Activated CD8-positive, alpha-beta T cell treated with anti-CD3 and anti-CD28 coated beads for 36 hours (primary cell): ENCODE measurements around the gene VWA1. TPM values are rescaled to one million over a fixed set of nuclear protein-coding genes. Genes with fewer than 3 reads are reported as not detected.
"Not testable (repeated sequence)": the region's sequence is repeated elsewhere in the genome, so short reads cannot be mapped to it uniquely, and the experiment has no call there.

Experiments
- ATAC-seq: fragments of 200-7000 bp; cut with Tn5 transposase; one replicate; pipeline ENCODE4 v1.10.0; 2021; ENCODE audit warnings: mild to moderate bottlenecking, moderate library complexity
- CTCF ChIA-PET: fragments of 350-600 bp; sonication (Branson Sonifier 250); formaldehyde crosslinking; loops from one replicate; lab custom pipeline; 2021; ENCODE audit warnings: antibody characterized with exemption; lab: Charles Lee
- POLR2A ChIA-PET: fragments of 350-600 bp; sonication (Branson Sonifier 250); formaldehyde crosslinking; loops from one replicate; lab custom pipeline; 2021; ENCODE audit warnings: antibody characterized with exemption; lab: Charles Lee
- DNase-seq: peaks from one replicate; pipeline ENCODE4 v3.0.0-alpha.2; 2020
- H3K27ac Mint-ChIP-seq: one replicate; pipeline ENCODE4 v1.8.0; 2021; ENCODE audit warnings: mild to moderate bottlenecking, mixed read lengths
- H3K27me3 Mint-ChIP-seq: one replicate; pipeline ENCODE4 v1.8.0; 2021; ENCODE audit warnings: mixed read lengths
- H3K36me3 Mint-ChIP-seq: one replicate; pipeline ENCODE4 v1.8.0; 2021; ENCODE audit warnings: low read depth, mixed read lengths
- H3K4me1 Mint-ChIP-seq: one replicate; pipeline ENCODE4 v1.8.0; 2021; ENCODE audit warnings: low read depth, mixed read lengths
- H3K4me3 Mint-ChIP-seq: one replicate; pipeline ENCODE4 v1.8.0; 2021; ENCODE audit warnings: mild to moderate bottlenecking, moderate library complexity, mixed read lengths
- H3K9me3 Mint-ChIP-seq: one replicate; pipeline ENCODE4 v1.8.0; 2021; ENCODE audit warnings: mixed read lengths
- intact Hi-C: fragments of 100-400 bp; cut with micrococcal nuclease; formaldehyde crosslinking; loops from one replicate; pipeline ENCODE4 v1.10.0; 2022
- total RNA-seq, 2 experiments: library from RNA; stranded (reverse); gene quantifications; one replicate each; pipeline ENCODE4 v1.2.3, GENCODE V29; 2021
- TF ChIP-seq, protein P1 (sequence below): fragments of 200-600 bp; IDR thresholded peaks from one replicate; pipeline ENCODE4 v1.8.0; 2022; ENCODE audit warnings: antibody characterized with exemption, mild to moderate bottlenecking

The VWA1 gene
- total RNA-seq, 2 experiments from 2014 or later = 0.72 to 0.97 TPM

DNA sequence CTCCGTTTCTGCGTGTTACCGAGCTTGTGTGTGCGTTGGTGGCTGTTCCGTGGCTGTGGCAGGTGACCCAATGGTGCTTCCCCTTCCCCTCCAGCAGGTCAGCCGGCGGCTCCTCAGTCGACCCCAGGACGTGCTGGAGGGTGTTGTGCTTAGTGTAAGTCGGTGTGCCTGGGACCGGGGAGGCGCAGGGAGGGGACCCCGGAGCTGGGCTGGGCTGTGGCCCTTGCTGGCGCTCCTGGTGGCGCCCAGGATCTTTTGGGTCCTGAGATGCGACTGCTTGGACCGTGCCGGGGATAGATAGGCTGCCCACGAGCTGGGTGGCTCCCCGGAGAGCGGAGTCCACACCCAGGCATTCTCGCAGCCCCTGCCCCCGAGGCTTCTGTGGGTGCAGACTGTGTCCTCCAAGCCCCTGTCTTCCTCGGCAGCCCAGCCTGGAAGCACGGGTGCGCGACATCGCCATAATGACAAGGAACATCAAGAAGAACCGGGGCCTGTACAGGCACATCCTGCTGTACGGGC lies 19.9 kb downstream of the VWA1 start:
- Mint-ChIP-seq H3K9me3 (no peaks in the 10 kb centered on the region), H3K4me3 (no peak overlapping the region), H3K27me3 (no peaks in the 10 kb centered on the region), H3K36me3 (no peaks in the 10 kb centered on the region), H3K27ac (no peak overlapping the region), H3K4me1 (no peaks in the 10 kb centered on the region)
- ATAC-seq (no peak), DNase-seq (no peak)
- intact Hi-C loops = no loop called here
- TF ChIP-seq, protein P1, sequence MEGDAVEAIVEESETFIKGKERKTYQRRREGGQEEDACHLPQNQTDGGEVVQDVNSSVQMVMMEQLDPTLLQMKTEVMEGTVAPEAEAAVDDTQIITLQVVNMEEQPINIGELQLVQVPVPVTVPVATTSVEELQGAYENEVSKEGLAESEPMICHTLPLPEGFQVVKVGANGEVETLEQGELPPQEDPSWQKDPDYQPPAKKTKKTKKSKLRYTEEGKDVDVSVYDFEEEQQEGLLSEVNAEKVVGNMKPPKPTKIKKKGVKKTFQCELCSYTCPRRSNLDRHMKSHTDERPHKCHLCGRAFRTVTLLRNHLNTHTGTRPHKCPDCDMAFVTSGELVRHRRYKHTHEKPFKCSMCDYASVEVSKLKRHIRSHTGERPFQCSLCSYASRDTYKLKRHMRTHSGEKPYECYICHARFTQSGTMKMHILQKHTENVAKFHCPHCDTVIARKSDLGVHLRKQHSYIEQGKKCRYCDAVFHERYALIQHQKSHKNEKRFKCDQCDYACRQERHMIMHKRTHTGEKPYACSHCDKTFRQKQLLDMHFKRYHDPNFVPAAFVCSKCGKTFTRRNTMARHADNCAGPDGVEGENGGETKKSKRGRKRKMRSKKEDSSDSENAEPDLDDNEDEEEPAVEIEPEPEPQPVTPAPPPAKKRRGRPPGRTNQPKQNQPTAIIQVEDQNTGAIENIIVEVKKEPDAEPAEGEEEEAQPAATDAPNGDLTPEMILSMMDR = no peak
- ChIA-PET CTCF (no interaction called here), POLR2A (no interaction called here)

DNA sequence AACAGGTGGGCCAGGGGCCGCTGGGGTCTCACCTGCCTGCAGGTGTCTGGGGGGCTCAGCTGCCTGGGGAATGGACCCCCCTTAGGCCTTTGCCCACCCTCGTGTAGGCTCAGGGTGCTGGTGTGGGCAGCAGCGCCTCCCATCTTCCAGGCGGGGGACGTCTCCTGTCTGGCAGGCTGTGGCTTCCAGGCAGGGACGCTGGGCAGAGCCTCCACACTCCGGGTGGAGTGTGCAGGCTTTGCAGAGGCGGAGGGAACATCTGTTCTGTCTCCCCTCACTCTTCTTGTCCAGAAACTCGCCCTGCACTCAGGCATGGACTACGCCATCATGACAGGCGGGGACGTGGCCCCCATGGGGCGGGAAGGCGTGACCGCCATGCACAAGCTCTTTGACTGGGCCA lies 20.4 kb downstream of the VWA1 start:
- H3K9me3 Mint-ChIP-seq, POLR2A ChIA-PET, H3K27me3 Mint-ChIP-seq, ATAC-seq, intact Hi-C loops, H3K4me1 Mint-ChIP-seq, DNase-seq, H3K27ac Mint-ChIP-seq, H3K4me3 Mint-ChIP-seq, H3K36me3 Mint-ChIP-seq, CTCF ChIA-PET: not testable (repeated sequence)

DNA sequence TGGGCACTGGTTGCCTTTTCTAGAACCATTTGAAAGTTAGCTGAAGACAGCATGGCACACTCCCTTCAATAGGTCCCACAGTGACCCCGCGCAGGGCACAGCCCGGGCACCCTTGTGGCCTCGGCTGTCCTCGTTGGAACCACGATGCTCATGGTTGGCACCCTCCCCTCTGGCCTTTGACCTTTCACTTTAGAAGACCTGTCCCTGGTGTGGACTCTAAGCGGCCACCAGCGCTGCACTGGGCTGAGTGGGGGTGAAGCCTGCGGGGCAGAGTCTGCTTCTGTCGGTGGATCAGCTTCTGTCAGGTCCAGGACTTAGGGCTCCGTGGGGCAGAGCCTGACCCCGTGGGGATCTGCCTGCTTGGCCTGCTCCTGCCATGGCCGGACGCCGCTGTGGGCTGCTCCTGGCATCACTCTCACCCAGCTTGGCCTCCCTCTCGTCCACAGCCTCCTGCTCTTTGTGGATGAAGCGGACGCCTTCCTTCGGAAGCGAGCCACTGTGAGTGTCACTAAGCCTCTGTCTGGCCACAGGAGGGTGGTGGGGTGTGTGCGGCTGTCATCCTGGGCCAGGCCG lies 21.3 kb downstream of the VWA1 start:
- H3K4me1 Mint-ChIP-seq, H3K9me3 Mint-ChIP-seq, POLR2A ChIA-PET, DNase-seq, H3K4me3 Mint-ChIP-seq, CTCF ChIA-PET, ATAC-seq, H3K36me3 Mint-ChIP-seq, H3K27ac Mint-ChIP-seq, H3K27me3 Mint-ChIP-seq, intact Hi-C loops: not testable (repeated sequence)

DNA sequence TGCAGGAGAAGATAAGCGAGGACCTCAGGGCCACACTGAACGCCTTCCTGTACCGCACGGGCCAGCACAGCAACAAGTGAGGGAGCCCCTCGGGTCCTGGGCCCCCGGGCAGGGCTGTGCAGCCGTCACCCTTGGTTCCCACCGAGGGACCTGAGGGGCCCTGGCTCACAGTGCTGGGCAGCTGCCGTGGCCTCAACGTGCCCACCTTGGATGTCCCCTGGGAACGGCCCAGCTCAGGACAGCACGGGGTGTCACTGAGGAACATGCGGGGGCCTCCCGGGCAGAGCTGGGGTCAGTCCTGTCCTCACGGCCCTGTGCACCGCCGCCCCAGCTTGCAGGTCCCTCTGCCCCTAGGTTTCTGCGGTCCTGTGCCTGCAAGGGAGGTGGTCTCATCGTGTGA lies 23.7 kb downstream of the VWA1 start:
- H3K9me3 Mint-ChIP-seq, DNase-seq, H3K36me3 Mint-ChIP-seq, ATAC-seq, H3K4me1 Mint-ChIP-seq, H3K4me3 Mint-ChIP-seq, H3K27me3 Mint-ChIP-seq, CTCF ChIA-PET, intact Hi-C loops, POLR2A ChIA-PET, H3K27ac Mint-ChIP-seq: not testable (repeated sequence)

DNA sequence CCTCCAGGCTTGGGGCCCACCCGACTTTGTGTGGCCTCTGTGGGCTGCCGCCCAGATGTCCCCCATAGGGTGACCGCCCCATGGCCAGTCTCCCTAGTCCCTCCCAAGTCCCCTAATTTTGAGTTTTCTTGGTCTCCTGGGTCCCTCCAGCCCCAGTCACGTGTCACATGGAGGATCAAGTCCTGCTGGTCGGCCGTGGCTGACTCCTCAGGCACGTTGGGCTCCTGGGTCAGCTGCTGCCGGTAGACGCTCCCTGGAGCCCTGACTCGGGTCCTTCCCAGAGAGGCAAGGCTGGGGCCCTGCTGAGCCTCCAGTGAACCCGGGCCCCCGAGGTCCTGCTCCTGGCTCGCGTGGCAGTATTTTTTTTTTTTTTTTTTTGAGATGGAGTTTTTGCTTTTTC lies 24.2 kb downstream of the VWA1 start:
- ATAC-seq, H3K27me3 Mint-ChIP-seq, H3K9me3 Mint-ChIP-seq, DNase-seq, H3K4me1 Mint-ChIP-seq, H3K36me3 Mint-ChIP-seq, POLR2A ChIA-PET, CTCF ChIA-PET, H3K27ac Mint-ChIP-seq, intact Hi-C loops, H3K4me3 Mint-ChIP-seq: not testable (repeated sequence)

DNA sequence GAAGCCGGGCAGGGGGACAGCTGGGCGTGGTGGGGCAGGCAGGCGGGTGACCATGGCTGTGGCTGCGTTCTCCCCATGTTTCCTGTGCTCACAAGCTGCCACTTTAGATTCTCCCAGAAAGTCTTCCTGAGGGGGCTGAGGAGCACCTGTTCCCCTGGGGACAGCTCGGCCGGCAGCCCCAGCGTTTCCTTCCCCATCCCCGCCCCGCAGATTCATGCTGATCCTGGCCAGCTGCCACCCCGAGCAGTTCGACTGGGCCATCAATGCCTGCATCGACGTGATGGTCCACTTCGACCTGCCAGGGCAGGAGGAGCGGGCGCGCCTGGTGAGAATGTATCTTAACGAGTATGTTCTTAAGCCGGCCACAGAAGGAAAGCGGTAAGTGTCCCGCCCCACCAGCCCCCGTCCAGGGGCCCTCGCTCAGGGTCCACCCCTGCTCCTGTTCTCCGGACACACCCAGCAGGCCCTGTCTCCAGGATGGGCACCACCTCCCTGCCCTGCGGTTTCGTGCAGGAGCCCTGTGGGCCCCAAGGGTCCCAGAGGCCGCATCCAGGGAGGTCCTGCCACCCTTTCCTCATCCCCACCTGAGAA lies 25.1 kb downstream of the VWA1 start:
- Mint-ChIP-seq H3K4me3 (no peak overlapping the region), H3K4me1 (no peaks in the 10 kb centered on the region), H3K27me3 (no peaks in the 10 kb centered on the region), H3K9me3 (no peaks in the 10 kb centered on the region), H3K36me3 (no peaks in the 10 kb centered on the region), H3K27ac (no peak overlapping the region)
- intact Hi-C loops = no loop called here
- DNase-seq (no peak), ATAC-seq (no peak)
- ChIA-PET CTCF (no interaction called here), POLR2A (no interaction called here)
- TF ChIP-seq, protein P1 = no peak

DNA sequence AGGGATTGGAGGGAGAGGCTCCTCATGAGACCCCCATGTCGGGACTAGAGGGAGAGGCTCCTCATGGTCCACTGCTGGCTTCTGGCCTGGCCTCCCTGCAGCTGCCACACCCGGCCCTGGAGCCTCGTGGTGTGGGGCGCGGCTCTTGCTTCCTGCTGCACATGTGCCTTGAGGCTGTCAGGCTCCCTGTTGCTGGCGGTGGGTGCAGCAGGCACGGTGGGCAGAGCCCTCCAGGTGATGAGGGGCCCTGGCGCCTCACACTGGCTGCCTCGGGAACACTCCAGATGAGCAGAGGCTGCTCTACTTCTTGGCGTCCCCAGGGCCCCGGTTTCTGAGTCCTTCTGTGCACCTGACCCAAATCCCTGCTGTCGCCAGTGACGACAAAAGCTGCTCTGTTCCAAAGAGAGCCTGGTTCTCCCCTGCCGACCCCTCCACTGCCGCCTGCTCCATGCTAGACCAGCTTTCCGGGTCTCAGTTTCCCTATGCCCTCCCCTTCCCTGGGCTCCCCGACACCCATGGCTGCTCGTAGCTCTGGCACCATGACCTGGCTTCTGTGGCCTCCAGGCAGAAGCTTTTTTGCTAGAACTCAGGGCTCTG lies 26.3 kb downstream of the VWA1 start:
- ChIA-PET POLR2A (no interaction called here), CTCF (no interaction called here)
- no peaks in the 10 kb centered on the region for H3K4me1 Mint-ChIP-seq

More for the DNA sequence above, 26.3 kb downstream of the VWA1 start:
- intact Hi-C loops = no loop called here
- ATAC-seq (peak; percentile 28), DNase-seq (no peak)
- peak overlapping the region; percentile 15 for H3K4me3 Mint-ChIP-seq
- peak overlapping the region; percentile 73 for H3K27ac Mint-ChIP-seq
- H3K36me3 Mint-ChIP-seq = no peaks in the 10 kb centered on the region
- TF ChIP-seq, protein P1 = no peak
- H3K9me3 Mint-ChIP-seq = no peaks in the 10 kb centered on the region
- H3K27me3 Mint-ChIP-seq = no peaks in the 10 kb centered on the region
